ENCODE data around the gene GTF2F1. TPM values are rescaled to one million over a fixed set of nuclear protein-coding genes. Genes with fewer than 3 reads are reported as not detected.

GTF2F1 gene
- total RNA-seq, 4 donors from 2014 or later: 44.7 to 62.8 (median 51.4) TPM

DNA sequence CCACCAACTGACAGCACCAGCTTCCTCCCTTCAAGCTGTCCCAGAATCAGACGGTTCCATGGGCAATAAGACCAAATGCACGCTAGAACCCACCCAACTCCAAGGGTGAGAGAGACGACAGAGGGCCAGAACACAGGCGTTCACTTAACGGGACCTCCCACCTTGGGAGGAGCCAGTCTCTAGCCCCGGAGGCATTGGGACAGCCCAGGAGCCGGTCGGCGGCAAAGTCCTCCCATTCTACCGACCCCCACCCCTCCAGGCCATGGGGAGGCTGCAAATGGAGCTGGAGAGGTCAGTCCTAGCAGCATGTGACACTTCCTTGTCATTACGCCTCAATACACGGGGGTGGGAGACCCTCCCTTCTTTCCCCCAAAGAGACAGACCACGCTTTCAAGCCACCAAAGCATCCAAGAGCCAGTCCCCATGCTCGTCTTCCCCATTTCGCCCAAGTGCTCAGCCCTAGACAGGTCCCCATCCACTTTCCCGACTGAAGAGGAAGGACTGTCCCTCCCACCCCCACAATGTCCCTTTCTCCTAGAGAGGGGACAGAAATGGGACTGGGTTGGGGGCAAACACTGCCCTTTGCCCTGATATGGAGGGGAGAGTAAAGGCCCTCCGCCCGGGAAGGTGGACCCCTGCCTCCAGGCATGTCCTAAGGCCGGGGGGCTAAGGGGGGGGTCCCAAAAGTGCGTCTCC, 30.7 kb upstream of the GTF2F1 start:
- Histone ChIP-seq H3K27me3 (no peaks in the 10 kb centered on the region), H3K36me3 (peaks cover 0 to 36% of the 10 kb centered on the region in 2 donors), H3K4me1 (peaks cover 0 to 54% (median 18%) of the 10 kb centered on the region in 3 donors), H3K9me3 (no peaks in the 10 kb centered on the region), H3K27ac (peak overlapping the region; percentile 5 to 86 (median 82)), H3K4me3 (peak overlapping the region; percentile 71 to 88)
- TF ChIP-seq EP300 (IDR thresholded peaks at IDR 0.05) (no peak), POLR2A (IDR thresholded peaks at IDR 0.05) (no peak), CTCF (IDR thresholded peaks at IDR 0.05) (no peak), POLR2AphosphoS5 (IDR thresholded peaks at IDR 0.05) (no peak)
- ATAC-seq: no peak
- WGBS, 2 donors (ENCODE audit: low coverage in 1 of 2): 0% methylated on average over 7 to 10 of the region's 20 CpGs

- no peaks in the 10 kb centered on the region for H3K9me3 ChIP-seq
- H3K36me3 ChIP-seq: peaks cover 0 to 59% of the 10 kb centered on the region in 2 donors
- no peak overlapping the region for H3K27ac ChIP-seq
- no peak overlapping the region for H3K4me3 ChIP-seq
- H3K4me1 ChIP-seq: peaks cover 0 to 65% (median 18%) of the 10 kb centered on the region in 3 donors
- TF ChIP-seq POLR2A (IDR thresholded peaks at IDR 0.05) (no peak), POLR2AphosphoS5 (IDR thresholded peaks at IDR 0.05) (no peak), EP300 (IDR thresholded peaks at IDR 0.05) (no peak), CTCF (IDR thresholded peaks at IDR 0.05) (no peak)
- WGBS, 2 donors (ENCODE audit: low coverage in 1 of 2): 60 to 73% methylated on average over 1 to 10 of the region's 20 CpGs
- no peaks in the 10 kb centered on the region for H3K27me3 ChIP-seq
- no peak for ATAC-seq
These were observed 28.4 kb upstream of the GTF2F1 start for GRCh38 chr19:6421075-6422014.

- H3K36me3 ChIP-seq: peaks cover 0 to 85% of the 10 kb centered on the region in 2 donors
These were observed 25.6 kb upstream of the GTF2F1 start for GRCh38 chr19:6418562-6418932.

More at GRCh38 chr19:6418562-6418932, 25.6 kb upstream of the GTF2F1 start:
- no peak overlapping the region for H3K4me3 ChIP-seq
- no peak for ATAC-seq
- TF ChIP-seq EP300 (IDR thresholded peaks at IDR 0.05): no peak
- TF ChIP-seq POLR2A (IDR thresholded peaks at IDR 0.05): no peak
- no peak for TF ChIP-seq CTCF (IDR thresholded peaks at IDR 0.05)
- TF ChIP-seq POLR2AphosphoS5 (IDR thresholded peaks at IDR 0.05): no peak
- H3K4me1 ChIP-seq: peaks cover 0 to 62% (median 17%) of the 10 kb centered on the region in 3 donors
- no peaks in the 10 kb centered on the region for H3K9me3 ChIP-seq
- WGBS, 2 donors (ENCODE audit: low coverage in 1 of 2): 80 to 96% methylated on average over 2 to 4 of the region's 19 CpGs
- no peak overlapping the region for H3K27ac ChIP-seq
- H3K27me3 ChIP-seq: no peaks in the 10 kb centered on the region

Data from gastroesophageal sphincter (tissue), 4 donors.